HepG2 (cell line): Measurements from ENCODE around the gene ABHD17A. TPM values are rescaled to one million over a fixed set of nuclear protein-coding genes. Genes with fewer than 3 reads are reported as not detected.

Source experiments
- ATF7 ChIP-seq, 2 experiments: fragments of 450-650 bp in 1 of 2; sonication (generic) in 1 of 2; formaldehyde crosslinking in 1 of 2; IDR thresholded peaks; 2 replicates each; pipeline versions ENCODE4 v1.4.0 to v1.6.1; 2016 to 2020; ENCODE audit warnings: antibody characterized with exemption in 1 of 2, mild to moderate bottlenecking in 1 of 2, missing genetic modification reagents in 1 of 2
- NR3C1 ChIP-seq: sonication (generic); formaldehyde crosslinking; IDR thresholded peaks from 2 replicates; pipeline ENCODE4 v1.4.0; 2020; ENCODE audit warnings: missing genetic modification reagents
- TBP ChIP-seq: sonication (generic); formaldehyde crosslinking; IDR thresholded peaks from 2 replicates; pipeline ENCODE4 v1.5.0; 2020; ENCODE audit warnings: missing genetic modification reagents
- TGIF2 ChIP-seq: IDR thresholded peaks from 2 replicates; pipeline ENCODE4 v1.6.1; 2016; ENCODE audit warnings: control low read depth, missing compliant biosample characterization
- ZMYM4 ChIP-seq: sonication (generic); formaldehyde crosslinking; IDR thresholded peaks from 2 replicates; pipeline ENCODE4 v1.8.1; 2023; ENCODE audit warnings: mild to moderate bottlenecking, missing genetic modification reagents
- ZNF331 ChIP-seq: sonication (generic); formaldehyde crosslinking; IDR thresholded peaks from 2 replicates; pipeline ENCODE4 v1.4.0; 2020; ENCODE audit warnings: missing genetic modification reagents
- ZNF543 ChIP-seq: sonication (generic); formaldehyde crosslinking; IDR thresholded peaks from 2 replicates; pipeline ENCODE4 v1.4.0; 2020; ENCODE audit warnings: mild to moderate bottlenecking, missing genetic modification reagents
- ZNF572 ChIP-seq: sonication (generic); formaldehyde crosslinking; IDR thresholded peaks from 2 replicates; pipeline ENCODE4 v1.5.1; 2020; ENCODE audit warnings: mild to moderate bottlenecking, missing genetic modification reagents
- ZNF703 ChIP-seq: sonication (generic); formaldehyde crosslinking; IDR thresholded peaks from 2 replicates; pipeline ENCODE4 v1.5.1; 2020; ENCODE audit warnings: missing genetic modification reagents, mild to moderate bottlenecking, moderate library complexity, borderline replicate concordance
- ZSCAN21 ChIP-seq: sonication (generic); formaldehyde crosslinking; IDR thresholded peaks from 2 replicates; pipeline ENCODE4 v1.8.0; 2022; ENCODE audit warnings: mild to moderate bottlenecking, missing genetic modification reagents, moderate library complexity, borderline replicate concordance
- polyA plus RNA-seq, 8 experiments: library from polyadenylated mRNA; depleted of rRNA in 3 of 8; stranded (reverse) in 7 of 8; unstranded in 1 of 8; fragments of >200 nt; fragmentation: Illumina TruSeq in 4 of 8; extraction: Trizol in 4 of 8; gene quantifications; 2 replicates each; pipeline versions ENCODE4 v1.2.1 to v1.2.3, GENCODE V29; 2011 to 2016; ENCODE audit warnings: low read depth in 4 of 8, missing spikeins in 1 of 8, mixed read lengths in 1 of 8; ENCODE audit not compliant: insufficient read depth in 1 of 8
- total RNA-seq, 5 experiments: library from RNA; depleted of rRNA; stranded (reverse); fragments of >200 nt; fragmentation: Illumina TruSeq; extraction: Trizol; gene quantifications; 2 replicates each; pipeline ENCODE4 v1.2.3, GENCODE V29; 2016; ENCODE audit warnings: low read depth in 1 of 5
- TF ChIP-seq, protein P1 (sequence below): sonication (generic); formaldehyde crosslinking; IDR thresholded peaks from 2 replicates; pipeline ENCODE4 v1.5.0; 2020; ENCODE audit warnings: missing genetic modification reagents
- TF ChIP-seq, protein P2 (sequence below): sonication (generic); formaldehyde crosslinking; IDR thresholded peaks from 2 replicates; pipeline ENCODE4 v1.4.0; 2020; ENCODE audit warnings: missing genetic modification reagents
- TF ChIP-seq, protein P3 (sequence below): sonication (generic); formaldehyde crosslinking; IDR thresholded peaks from 2 replicates; pipeline ENCODE4 v1.4.0; 2020; ENCODE audit warnings: missing genetic modification reagents
- TF ChIP-seq, protein P4 (sequence below): sonication (generic); formaldehyde crosslinking; IDR thresholded peaks from 2 replicates; pipeline ENCODE4 v1.8.0; 2022; ENCODE audit warnings: missing genetic modification reagents, mild to moderate bottlenecking, borderline replicate concordance
- TF ChIP-seq, protein P5 (sequence below): sonication (generic); formaldehyde crosslinking; IDR thresholded peaks from 2 replicates; pipeline ENCODE4 v1.8.1; 2022; ENCODE audit warnings: mild to moderate bottlenecking, missing genetic modification reagents

The ABHD17A gene
- total and polyA plus RNA-seq, 2 of the 13 experiments (the other 11 are each of a cell fraction or from before 2014, with no cell fraction given): 27.7 to 40.8 TPM

DNA sequence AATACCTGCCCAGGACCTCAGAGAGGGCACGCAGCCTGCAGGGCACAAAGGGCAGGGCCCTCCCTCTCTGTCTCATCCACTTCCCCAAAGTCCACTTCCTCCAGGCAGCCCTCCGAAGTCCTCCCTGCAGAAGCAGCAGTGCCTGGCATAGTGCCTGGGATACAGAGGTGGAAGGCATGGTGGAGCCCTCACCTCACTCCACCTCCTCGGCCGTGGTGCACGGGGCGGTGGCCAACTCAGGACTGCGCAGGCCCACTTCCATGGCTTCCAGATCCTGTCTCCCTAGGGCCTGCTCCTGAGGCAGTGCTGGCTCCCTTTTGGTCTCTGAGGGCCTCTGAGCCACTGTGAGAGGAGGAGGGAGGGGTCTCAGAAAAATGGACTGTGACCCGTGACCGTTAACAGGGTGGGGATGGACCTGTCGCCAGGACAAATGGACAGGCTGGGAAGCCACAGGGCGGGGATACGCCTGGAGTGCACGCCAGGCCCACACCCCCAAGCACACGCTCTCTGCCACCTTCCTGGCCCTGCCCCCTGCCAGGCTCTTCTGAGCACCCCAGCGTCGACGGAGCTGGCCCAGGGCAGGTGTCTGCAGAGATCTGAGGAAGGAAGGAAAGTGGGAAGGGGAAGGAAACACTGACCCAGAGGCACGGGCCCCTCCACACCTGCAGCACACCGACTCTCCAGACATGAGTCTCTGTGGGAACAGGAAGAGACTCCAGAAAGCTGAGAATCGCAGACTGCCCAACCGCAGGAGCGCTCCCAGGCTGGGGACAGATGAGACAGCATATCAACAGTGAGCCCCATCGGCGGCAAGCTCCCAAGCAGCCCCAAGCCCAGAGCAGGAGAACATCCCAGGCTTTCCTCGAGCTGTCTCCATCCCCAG, 45.4 kb downstream of the ABHD17A start (continued):
- TF ChIP-seq, protein P1, sequence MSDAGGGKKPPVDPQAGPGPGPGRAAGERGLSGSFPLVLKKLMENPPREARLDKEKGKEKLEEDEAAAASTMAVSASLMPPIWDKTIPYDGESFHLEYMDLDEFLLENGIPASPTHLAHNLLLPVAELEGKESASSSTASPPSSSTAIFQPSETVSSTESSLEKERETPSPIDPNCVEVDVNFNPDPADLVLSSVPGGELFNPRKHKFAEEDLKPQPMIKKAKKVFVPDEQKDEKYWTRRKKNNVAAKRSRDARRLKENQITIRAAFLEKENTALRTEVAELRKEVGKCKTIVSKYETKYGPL: no peak
- TF ChIP-seq, protein P2, sequence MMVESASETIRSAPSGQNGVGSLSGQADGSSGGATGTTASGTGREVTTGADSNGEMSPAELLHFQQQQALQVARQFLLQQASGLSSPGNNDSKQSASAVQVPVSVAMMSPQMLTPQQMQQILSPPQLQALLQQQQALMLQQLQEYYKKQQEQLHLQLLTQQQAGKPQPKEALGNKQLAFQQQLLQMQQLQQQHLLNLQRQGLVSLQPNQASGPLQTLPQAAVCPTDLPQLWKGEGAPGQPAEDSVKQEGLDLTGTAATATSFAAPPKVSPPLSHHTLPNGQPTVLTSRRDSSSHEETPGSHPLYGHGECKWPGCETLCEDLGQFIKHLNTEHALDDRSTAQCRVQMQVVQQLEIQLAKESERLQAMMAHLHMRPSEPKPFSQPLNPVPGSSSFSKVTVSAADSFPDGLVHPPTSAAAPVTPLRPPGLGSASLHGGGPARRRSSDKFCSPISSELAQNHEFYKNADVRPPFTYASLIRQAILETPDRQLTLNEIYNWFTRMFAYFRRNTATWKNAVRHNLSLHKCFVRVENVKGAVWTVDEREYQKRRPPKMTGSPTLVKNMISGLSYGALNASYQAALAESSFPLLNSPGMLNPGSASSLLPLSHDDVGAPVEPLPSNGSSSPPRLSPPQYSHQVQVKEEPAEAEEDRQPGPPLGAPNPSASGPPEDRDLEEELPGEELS (CRISPR knock-in tag): no peak
- TF ChIP-seq TGIF2 (CRISPR knock-in tag): no peak
- 0 out of 2 replicates have a peak, but pooled peaks have one; percentile 18 for TF ChIP-seq ZSCAN21 (CRISPR knock-in tag)
- 0 out of 2 replicates have a peak, but pooled peaks have one; percentile 27 for TF ChIP-seq ZNF331
- no peak for TF ChIP-seq ZNF703
- TF ChIP-seq, protein P3, sequence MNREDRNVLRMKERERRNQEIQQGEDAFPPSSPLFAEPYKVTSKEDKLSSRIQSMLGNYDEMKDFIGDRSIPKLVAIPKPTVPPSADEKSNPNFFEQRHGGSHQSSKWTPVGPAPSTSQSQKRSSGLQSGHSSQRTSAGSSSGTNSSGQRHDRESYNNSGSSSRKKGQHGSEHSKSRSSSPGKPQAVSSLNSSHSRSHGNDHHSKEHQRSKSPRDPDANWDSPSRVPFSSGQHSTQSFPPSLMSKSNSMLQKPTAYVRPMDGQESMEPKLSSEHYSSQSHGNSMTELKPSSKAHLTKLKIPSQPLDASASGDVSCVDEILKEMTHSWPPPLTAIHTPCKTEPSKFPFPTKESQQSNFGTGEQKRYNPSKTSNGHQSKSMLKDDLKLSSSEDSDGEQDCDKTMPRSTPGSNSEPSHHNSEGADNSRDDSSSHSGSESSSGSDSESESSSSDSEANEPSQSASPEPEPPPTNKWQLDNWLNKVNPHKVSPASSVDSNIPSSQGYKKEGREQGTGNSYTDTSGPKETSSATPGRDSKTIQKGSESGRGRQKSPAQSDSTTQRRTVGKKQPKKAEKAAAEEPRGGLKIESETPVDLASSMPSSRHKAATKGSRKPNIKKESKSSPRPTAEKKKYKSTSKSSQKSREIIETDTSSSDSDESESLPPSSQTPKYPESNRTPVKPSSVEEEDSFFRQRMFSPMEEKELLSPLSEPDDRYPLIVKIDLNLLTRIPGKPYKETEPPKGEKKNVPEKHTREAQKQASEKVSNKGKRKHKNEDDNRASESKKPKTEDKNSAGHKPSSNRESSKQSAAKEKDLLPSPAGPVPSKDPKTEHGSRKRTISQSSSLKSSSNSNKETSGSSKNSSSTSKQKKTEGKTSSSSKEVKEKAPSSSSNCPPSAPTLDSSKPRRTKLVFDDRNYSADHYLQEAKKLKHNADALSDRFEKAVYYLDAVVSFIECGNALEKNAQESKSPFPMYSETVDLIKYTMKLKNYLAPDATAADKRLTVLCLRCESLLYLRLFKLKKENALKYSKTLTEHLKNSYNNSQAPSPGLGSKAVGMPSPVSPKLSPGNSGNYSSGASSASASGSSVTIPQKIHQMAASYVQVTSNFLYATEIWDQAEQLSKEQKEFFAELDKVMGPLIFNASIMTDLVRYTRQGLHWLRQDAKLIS: no peak
- 0 out of 2 replicates have a peak, but pooled peaks have one; percentile 72 for TF ChIP-seq ZNF572 (CRISPR knock-in tag)
- TF ChIP-seq ZMYM4 (CRISPR knock-in tag): peak; percentile 31; the same call in 1 of the 2 replicates
- TF ChIP-seq NR3C1 (CRISPR knock-in tag): no peak
- no peak for TF ChIP-seq TBP (CRISPR knock-in tag)
- TF ChIP-seq ATF7 (IDR thresholded peaks at IDR 0.05): no peak
- no peak for TF ChIP-seq ATF7 (CRISPR knock-in tag; IDR thresholded peaks at IDR 0.05)
- TF ChIP-seq ZNF543 (CRISPR knock-in tag): no peak
- TF ChIP-seq, protein P4, sequence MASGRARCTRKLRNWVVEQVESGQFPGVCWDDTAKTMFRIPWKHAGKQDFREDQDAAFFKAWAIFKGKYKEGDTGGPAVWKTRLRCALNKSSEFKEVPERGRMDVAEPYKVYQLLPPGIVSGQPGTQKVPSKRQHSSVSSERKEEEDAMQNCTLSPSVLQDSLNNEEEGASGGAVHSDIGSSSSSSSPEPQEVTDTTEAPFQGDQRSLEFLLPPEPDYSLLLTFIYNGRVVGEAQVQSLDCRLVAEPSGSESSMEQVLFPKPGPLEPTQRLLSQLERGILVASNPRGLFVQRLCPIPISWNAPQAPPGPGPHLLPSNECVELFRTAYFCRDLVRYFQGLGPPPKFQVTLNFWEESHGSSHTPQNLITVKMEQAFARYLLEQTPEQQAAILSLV (CRISPR knock-in tag): 0 out of 2 replicates have a peak, but pooled peaks have one; percentile 5
- TF ChIP-seq, protein P5, sequence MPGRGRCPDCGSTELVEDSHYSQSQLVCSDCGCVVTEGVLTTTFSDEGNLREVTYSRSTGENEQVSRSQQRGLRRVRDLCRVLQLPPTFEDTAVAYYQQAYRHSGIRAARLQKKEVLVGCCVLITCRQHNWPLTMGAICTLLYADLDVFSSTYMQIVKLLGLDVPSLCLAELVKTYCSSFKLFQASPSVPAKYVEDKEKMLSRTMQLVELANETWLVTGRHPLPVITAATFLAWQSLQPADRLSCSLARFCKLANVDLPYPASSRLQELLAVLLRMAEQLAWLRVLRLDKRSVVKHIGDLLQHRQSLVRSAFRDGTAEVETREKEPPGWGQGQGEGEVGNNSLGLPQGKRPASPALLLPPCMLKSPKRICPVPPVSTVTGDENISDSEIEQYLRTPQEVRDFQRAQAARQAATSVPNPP (CRISPR knock-in tag): no peak
